HepG2 (cell line): ENCODE measurements around the gene TMEM223. TPM values are rescaled to one million over a fixed set of nuclear protein-coding genes. Genes with fewer than 3 reads are reported as not detected.

Experiments
- BRCA1 ChIP-seq: sonication (generic); formaldehyde crosslinking; IDR thresholded peaks from 2 replicates; pipeline ENCODE4 v1.4.0; 2020; ENCODE audit warnings: missing genetic modification reagents
- CREB1 ChIP-seq, 2 experiments: fragments of 450-650 bp in 1 of 2; IDR thresholded peaks; 2 replicates each; pipeline ENCODE4 v1.6.1; 2016 to 2017; ENCODE audit warnings: control low read depth in 1 of 2, mild to moderate bottlenecking in 1 of 2, missing compliant biosample characterization in 1 of 2, missing genetic modification characterization in 1 of 2
- FOXA3 ChIP-seq: IDR thresholded peaks from 2 replicates; pipeline ENCODE4 v1.6.1; 2016; ENCODE audit warnings: missing genetic modification reagents, missing compliant biosample characterization
- HHEX ChIP-seq: IDR thresholded peaks from 2 replicates; pipeline ENCODE4 v1.6.1; 2016; ENCODE audit warnings: control low read depth
- HIVEP1 ChIP-seq: sonication (generic); formaldehyde crosslinking; IDR thresholded peaks from 2 replicates; pipeline ENCODE4 v1.4.0; 2020; ENCODE audit warnings: mild to moderate bottlenecking, missing genetic modification reagents
- SCMH1 ChIP-seq: sonication (generic); formaldehyde crosslinking; IDR thresholded peaks from 2 replicates; pipeline ENCODE4 v1.9.0; 2021; ENCODE audit warnings: missing genetic modification reagents, mild to moderate bottlenecking, borderline replicate concordance
- SP4 ChIP-seq: sonication (generic); formaldehyde crosslinking; IDR thresholded peaks from 2 replicates; pipeline ENCODE4 v1.8.1; 2023; ENCODE audit warnings: mild to moderate bottlenecking, missing genetic modification reagents
- STAT5B ChIP-seq: sonication (generic); formaldehyde crosslinking; IDR thresholded peaks from 2 replicates; pipeline ENCODE4 v1.4.0; 2020; ENCODE audit warnings: missing genetic modification reagents
- TCF7L2 ChIP-seq: IDR thresholded peaks from 2 replicates; pipeline ENCODE4 v1.6.1; 2011; ENCODE audit warnings: mild to moderate bottlenecking, low read depth, low read length, moderate library complexity
- ZNF792 ChIP-seq: IDR thresholded peaks from 2 replicates; pipeline ENCODE4 v1.6.1; 2016
- polyA plus RNA-seq, 8 experiments: library from polyadenylated mRNA; depleted of rRNA in 3 of 8; stranded (reverse) in 7 of 8; unstranded in 1 of 8; fragments of >200 nt; fragmentation: Illumina TruSeq in 4 of 8; extraction: Trizol in 4 of 8; gene quantifications; 2 replicates each; pipeline versions ENCODE4 v1.2.1 to v1.2.3, GENCODE V29; 2011 to 2016; ENCODE audit warnings: low read depth in 4 of 8, missing spikeins in 1 of 8, mixed read lengths in 1 of 8; ENCODE audit not compliant: insufficient read depth in 1 of 8
- total RNA-seq, 5 experiments: library from RNA; depleted of rRNA; stranded (reverse); fragments of >200 nt; fragmentation: Illumina TruSeq; extraction: Trizol; gene quantifications; 2 replicates each; pipeline ENCODE4 v1.2.3, GENCODE V29; 2016; ENCODE audit warnings: low read depth in 1 of 5
- TF ChIP-seq, protein P1 (sequence below): sonication (generic); formaldehyde crosslinking; conservative IDR thresholded peaks from 2 replicates; pipeline ENCODE4 v1.8.0; 2022; ENCODE audit warnings: low read depth, missing genetic modification reagents
- TF ChIP-seq, protein P2 (sequence below): sonication (generic); formaldehyde crosslinking; IDR thresholded peaks from 2 replicates; pipeline ENCODE4 v1.5.1; 2020; ENCODE audit warnings: missing genetic modification reagents, mild to moderate bottlenecking, borderline replicate concordance
- TF ChIP-seq, protein P3 (sequence below): sonication (generic); formaldehyde crosslinking; IDR thresholded peaks from 2 replicates; pipeline ENCODE4 v1.5.0; 2020; ENCODE audit warnings: missing genetic modification reagents
- TF ChIP-seq, protein P4 (sequence below): sonication (generic); formaldehyde crosslinking; IDR thresholded peaks from 2 replicates; pipeline ENCODE4 v1.5.1; 2020; ENCODE audit warnings: missing genetic modification reagents, mild to moderate bottlenecking, borderline replicate concordance
- TF ChIP-seq, protein P5 (sequence below): sonication (generic); formaldehyde crosslinking; IDR thresholded peaks from 2 replicates; pipeline ENCODE4 v1.4.0; 2020; ENCODE audit warnings: mild to moderate bottlenecking, missing genetic modification reagents, borderline replicate concordance

Gene TMEM223
- total and polyA plus RNA-seq, 2 of the 13 experiments (the other 11 are each of a cell fraction or from before 2014, with no cell fraction given) = 19.5 to 24.9 TPM

DNA sequence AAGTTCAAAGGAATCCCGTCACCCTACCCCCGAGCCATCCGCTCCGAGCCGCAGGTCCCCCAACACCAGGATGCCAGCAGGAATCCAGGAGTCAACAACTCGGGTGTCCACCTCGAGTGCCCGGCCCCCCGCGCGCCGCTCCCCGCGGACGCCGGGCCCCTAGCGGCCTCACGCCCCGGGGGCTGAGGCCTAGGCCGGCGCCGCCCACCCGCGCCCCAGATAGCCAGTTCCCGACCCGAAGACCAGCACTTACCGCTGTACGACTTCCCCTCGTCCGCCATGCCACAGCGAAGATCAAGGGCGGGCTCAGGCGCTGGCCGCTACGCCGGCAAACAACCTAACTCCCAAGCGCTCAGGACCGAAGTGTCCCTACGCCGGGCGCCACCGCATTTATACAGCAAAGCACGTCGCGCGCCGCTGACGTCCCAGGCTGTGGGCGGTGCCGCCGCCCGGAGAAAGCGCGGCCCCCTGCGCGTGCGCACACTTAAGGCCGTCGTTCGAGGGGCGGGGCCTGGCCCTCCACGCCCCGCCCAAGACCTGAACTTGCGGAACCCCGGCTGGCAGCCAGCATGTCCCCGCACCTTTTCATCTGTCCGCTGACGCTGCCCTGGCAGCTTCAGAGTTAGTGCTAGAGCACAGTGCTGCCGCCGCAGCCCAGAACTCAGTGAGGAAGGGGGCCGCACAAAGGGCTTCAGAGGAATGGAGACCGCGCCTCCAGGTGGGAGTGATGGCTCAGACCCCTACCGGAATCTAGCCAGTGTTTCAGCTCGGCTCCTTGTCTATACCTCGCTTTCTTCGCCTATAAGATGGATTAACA lies 13.5 kb upstream of the TMEM223 start, which contains the start of gene NXF1 (continued):
- TF ChIP-seq, protein P1, sequence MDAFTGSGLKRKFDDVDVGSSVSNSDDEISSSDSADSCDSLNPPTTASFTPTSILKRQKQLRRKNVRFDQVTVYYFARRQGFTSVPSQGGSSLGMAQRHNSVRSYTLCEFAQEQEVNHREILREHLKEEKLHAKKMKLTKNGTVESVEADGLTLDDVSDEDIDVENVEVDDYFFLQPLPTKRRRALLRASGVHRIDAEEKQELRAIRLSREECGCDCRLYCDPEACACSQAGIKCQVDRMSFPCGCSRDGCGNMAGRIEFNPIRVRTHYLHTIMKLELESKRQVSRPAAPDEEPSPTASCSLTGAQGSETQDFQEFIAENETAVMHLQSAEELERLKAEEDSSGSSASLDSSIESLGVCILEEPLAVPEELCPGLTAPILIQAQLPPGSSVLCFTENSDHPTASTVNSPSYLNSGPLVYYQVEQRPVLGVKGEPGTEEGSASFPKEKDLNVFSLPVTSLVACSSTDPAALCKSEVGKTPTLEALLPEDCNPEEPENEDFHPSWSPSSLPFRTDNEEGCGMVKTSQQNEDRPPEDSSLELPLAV = no peak
- TF ChIP-seq, protein P2, sequence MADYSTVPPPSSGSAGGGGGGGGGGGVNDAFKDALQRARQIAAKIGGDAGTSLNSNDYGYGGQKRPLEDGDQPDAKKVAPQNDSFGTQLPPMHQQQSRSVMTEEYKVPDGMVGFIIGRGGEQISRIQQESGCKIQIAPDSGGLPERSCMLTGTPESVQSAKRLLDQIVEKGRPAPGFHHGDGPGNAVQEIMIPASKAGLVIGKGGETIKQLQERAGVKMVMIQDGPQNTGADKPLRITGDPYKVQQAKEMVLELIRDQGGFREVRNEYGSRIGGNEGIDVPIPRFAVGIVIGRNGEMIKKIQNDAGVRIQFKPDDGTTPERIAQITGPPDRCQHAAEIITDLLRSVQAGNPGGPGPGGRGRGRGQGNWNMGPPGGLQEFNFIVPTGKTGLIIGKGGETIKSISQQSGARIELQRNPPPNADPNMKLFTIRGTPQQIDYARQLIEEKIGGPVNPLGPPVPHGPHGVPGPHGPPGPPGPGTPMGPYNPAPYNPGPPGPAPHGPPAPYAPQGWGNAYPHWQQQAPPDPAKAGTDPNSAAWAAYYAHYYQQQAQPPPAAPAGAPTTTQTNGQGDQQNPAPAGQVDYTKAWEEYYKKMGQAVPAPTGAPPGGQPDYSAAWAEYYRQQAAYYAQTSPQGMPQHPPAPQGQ (CRISPR knock-in tag) = no peak
- TF ChIP-seq FOXA3 (CRISPR knock-in tag) (peak; percentile 58), CREB1 (IDR thresholded peaks at IDR 0.05) (peak; percentile 96), CREB1 (CRISPR knock-in tag; IDR thresholded peaks at IDR 0.05) (peak; percentile 95), TCF7L2 (no peak), SP4 (CRISPR knock-in tag) (peak; percentile 97), ZNF792 (CRISPR knock-in tag) (peak; percentile 93), HHEX (CRISPR knock-in tag) (no peak), HIVEP1 (CRISPR knock-in tag) (peak; percentile 50; the same call in 1 of the 2 replicates), STAT5B (CRISPR knock-in tag) (0 out of 2 replicates have a peak, but pooled peaks have one; percentile 73), SCMH1 (CRISPR knock-in tag) (no peak), BRCA1 (CRISPR knock-in tag) (peak; percentile 82; the same call in 1 of the 2 replicates)
- TF ChIP-seq, protein P3, sequence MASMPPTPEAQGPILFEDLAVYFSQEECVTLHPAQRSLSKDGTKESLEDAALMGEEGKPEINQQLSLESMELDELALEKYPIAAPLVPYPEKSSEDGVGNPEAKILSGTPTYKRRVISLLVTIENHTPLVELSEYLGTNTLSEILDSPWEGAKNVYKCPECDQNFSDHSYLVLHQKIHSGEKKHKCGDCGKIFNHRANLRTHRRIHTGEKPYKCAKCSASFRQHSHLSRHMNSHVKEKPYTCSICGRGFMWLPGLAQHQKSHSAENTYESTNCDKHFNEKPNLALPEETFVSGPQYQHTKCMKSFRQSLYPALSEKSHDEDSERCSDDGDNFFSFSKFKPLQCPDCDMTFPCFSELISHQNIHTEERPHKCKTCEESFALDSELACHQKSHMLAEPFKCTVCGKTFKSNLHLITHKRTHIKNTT (CRISPR knock-in tag) = no peak
- TF ChIP-seq, protein P4, sequence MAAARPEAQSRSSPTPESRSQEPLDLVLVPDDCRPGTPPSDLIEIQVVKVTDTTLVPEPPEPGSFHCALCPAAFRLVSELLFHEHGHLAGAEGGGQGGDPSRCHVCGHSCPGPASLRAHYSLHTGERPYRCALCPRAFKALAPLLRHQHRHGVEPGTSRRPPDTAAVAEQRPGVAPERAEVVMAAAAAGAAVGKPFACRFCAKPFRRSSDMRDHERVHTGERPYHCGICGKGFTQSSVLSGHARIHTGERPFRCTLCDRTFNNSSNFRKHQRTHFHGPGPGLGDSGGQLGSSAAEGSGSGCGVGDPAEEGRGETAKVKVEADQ (CRISPR knock-in tag) = peak; percentile 85; the same call in 1 of the 2 replicates
- TF ChIP-seq, protein P5, sequence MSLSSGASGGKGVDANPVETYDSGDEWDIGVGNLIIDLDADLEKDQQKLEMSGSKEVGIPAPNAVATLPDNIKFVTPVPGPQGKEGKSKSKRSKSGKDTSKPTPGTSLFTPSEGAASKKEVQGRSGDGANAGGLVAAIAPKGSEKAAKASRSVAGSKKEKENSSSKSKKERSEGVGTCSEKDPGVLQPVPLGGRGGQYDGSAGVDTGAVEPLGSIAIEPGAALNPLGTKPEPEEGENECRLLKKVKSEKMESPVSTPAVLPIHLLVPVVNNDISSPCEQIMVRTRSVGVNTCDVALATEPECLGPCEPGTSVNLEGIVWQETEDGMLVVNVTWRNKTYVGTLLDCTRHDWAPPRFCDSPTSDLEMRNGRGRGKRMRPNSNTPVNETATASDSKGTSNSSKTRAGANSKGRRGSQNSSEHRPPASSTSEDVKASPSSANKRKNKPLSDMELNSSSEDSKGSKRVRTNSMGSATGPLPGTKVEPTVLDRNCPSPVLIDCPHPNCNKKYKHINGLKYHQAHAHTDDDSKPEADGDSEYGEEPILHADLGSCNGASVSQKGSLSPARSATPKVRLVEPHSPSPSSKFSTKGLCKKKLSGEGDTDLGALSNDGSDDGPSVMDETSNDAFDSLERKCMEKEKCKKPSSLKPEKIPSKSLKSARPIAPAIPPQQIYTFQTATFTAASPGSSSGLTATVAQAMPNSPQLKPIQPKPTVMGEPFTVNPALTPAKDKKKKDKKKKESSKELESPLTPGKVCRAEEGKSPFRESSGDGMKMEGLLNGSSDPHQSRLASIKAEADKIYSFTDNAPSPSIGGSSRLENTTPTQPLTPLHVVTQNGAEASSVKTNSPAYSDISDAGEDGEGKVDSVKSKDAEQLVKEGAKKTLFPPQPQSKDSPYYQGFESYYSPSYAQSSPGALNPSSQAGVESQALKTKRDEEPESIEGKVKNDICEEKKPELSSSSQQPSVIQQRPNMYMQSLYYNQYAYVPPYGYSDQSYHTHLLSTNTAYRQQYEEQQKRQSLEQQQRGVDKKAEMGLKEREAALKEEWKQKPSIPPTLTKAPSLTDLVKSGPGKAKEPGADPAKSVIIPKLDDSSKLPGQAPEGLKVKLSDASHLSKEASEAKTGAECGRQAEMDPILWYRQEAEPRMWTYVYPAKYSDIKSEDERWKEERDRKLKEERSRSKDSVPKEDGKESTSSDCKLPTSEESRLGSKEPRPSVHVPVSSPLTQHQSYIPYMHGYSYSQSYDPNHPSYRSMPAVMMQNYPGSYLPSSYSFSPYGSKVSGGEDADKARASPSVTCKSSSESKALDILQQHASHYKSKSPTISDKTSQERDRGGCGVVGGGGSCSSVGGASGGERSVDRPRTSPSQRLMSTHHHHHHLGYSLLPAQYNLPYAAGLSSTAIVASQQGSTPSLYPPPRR (CRISPR knock-in tag) = no peak
